Endometrium (tissue), 2 donors: ENCODE measurements around the gene SDK1.
A peak's percentile ranks its signal among the peaks of the same experiment; 100 is the strongest.
"Not testable (repeated sequence)": the region's sequence is repeated elsewhere in the genome, so short reads cannot be mapped to it uniquely, and the experiment has no call there.

Experiments used
- FAIRE-seq: peaks from 2 replicates; lab custom pipeline; 2012; peaks lifted over from hg19 to GRCh38; lab: Jason Lieb, UNC
- donor health status: control.
- donor health status: control.

SDK1 gene

GRCh38 chr7:3540456-3541220 is 239.6 kb downstream of the SDK1 start:
- no peak for FAIRE-seq

- FAIRE-seq, result no peak
Measured at GRCh38 chr7:3544202-3544601, 243.2 kb downstream of the SDK1 start.

- no peak for FAIRE-seq
Measured at GRCh38 chr7:3548815-3549214, 247.8 kb downstream of the SDK1 start.

- FAIRE-seq, result no peak
Measured at GRCh38 chr7:3549601-3550000, 248.5 kb downstream of the SDK1 start.

- FAIRE-seq, result no peak
Measured at GRCh38 chr7:3551536-3551935, 250.5 kb downstream of the SDK1 start.

GRCh38 chr7:3552499-3552898 is 251.4 kb downstream of the SDK1 start:
- FAIRE-seq, result no peak

- peak; percentile 64 for FAIRE-seq
Measured at GRCh38 chr7:3558400-3558799, 257.3 kb downstream of the SDK1 start.

- FAIRE-seq, result no peak
Measured at GRCh38 chr7:3559278-3559677, 258.2 kb downstream of the SDK1 start.

GRCh38 chr7:3560495-3560894 is 259.4 kb downstream of the SDK1 start:
- FAIRE-seq, result no peak

GRCh38 chr7:3561932-3562331 is 260.9 kb downstream of the SDK1 start:
- no peak for FAIRE-seq

- peak; percentile 43 for FAIRE-seq
Measured at GRCh38 chr7:3564231-3564630, 263.2 kb downstream of the SDK1 start.

GRCh38 chr7:3568516-3568915 is 267.5 kb downstream of the SDK1 start:
- FAIRE-seq, result no peak

- FAIRE-seq, result no peak
Measured at GRCh38 chr7:3569643-3570042, 268.6 kb downstream of the SDK1 start.

- no peak for FAIRE-seq
Measured at GRCh38 chr7:3573151-3573550, 272.1 kb downstream of the SDK1 start.

GRCh38 chr7:3574386-3574785 is 273.3 kb downstream of the SDK1 start:
- FAIRE-seq, result no peak

- FAIRE-seq, result no peak
Measured at GRCh38 chr7:3575753-3576531, 274.9 kb downstream of the SDK1 start.

GRCh38 chr7:3578399-3578798 is 277.3 kb downstream of the SDK1 start:
- no peak for FAIRE-seq

- FAIRE-seq, result no peak
Measured at GRCh38 chr7:3579638-3580219, 278.7 kb downstream of the SDK1 start.

GRCh38 chr7:3582145-3582544 is 281.1 kb downstream of the SDK1 start:
- not testable (repeated sequence) for FAIRE-seq

GRCh38 chr7:3585826-3586225 is 284.8 kb downstream of the SDK1 start:
- FAIRE-seq, result no peak

- no peak for FAIRE-seq
Measured at GRCh38 chr7:3588341-3588740, 287.3 kb downstream of the SDK1 start.

- no peak for FAIRE-seq
Measured at GRCh38 chr7:3589752-3590151, 288.7 kb downstream of the SDK1 start.

- no peak for FAIRE-seq
Measured at GRCh38 chr7:3591219-3591618, 290.2 kb downstream of the SDK1 start.
